Mesenteric fat pad (tissue), 1 donor: Measurements from ENCODE around the gene ACTA1. TPM values are rescaled to one million over a fixed set of nuclear protein-coding genes. Genes with fewer than 3 reads are reported as not detected.
"Not testable (repeated sequence)": the region's sequence is repeated elsewhere in the genome, so short reads cannot be mapped to it uniquely, and the experiment has no call there.

Experiments used
- DNase-seq: peaks from one replicate; pipeline ENCODE4 v3.0.0-alpha.2; 2020; ENCODE audit warnings: low spot score
- total RNA-seq: library from RNA; stranded (reverse); fragmentation: NEBNext Ultra II Directional; extraction: Animal tissue kit (Norgen Biotek cat#: 25700); gene quantifications from one replicate; pipeline ENCODE4 v1.2.1, GENCODE V29; 2021
- donor health status: DM: yes; HTN: yes; CAD: no.

ACTA1 gene
- total RNA-seq, 1 donor from 2014 or later = not detected

DNA sequence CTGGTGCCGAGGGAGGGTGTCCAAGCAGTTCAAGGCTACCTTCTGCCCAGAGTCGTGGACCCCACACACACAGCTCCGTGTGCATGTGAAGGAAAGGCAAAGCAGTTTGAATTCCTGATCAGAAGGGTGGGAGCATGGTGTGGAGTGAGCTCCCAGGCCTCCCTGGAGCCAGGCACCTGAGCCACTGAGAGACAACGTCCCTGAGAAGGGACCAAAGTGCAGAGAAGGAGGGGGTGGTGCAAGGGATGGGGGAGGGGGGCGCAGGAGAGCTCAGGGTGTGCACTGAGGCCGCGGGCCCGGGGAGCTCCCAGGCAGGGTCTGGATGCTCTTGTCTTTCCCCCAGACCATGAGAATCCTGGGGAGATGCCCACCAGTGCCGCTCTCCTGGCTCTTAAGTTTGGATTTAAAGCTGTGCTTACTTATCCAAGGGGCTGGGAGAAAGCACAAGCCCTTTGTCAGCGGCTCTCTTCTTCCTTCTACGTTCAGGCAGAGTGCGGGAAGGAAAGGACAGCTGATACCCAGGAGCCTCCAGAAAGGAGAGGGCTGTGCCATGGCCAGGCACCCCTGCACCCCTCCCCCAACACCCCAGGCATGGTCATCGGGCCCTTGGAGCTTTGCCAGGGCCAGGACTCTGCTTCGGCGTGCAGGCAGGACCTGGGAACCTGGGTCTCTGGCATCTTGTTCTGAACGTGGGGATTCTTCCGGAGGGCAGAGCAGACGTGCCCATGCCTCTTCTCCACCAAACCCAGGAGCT is 24.1 kb downstream of the ACTA1 start:
- DNase-seq = no peak

GRCh38 chr1:229408458-229409037 is 25.3 kb downstream of the ACTA1 start:
- no peak for DNase-seq

DNA sequence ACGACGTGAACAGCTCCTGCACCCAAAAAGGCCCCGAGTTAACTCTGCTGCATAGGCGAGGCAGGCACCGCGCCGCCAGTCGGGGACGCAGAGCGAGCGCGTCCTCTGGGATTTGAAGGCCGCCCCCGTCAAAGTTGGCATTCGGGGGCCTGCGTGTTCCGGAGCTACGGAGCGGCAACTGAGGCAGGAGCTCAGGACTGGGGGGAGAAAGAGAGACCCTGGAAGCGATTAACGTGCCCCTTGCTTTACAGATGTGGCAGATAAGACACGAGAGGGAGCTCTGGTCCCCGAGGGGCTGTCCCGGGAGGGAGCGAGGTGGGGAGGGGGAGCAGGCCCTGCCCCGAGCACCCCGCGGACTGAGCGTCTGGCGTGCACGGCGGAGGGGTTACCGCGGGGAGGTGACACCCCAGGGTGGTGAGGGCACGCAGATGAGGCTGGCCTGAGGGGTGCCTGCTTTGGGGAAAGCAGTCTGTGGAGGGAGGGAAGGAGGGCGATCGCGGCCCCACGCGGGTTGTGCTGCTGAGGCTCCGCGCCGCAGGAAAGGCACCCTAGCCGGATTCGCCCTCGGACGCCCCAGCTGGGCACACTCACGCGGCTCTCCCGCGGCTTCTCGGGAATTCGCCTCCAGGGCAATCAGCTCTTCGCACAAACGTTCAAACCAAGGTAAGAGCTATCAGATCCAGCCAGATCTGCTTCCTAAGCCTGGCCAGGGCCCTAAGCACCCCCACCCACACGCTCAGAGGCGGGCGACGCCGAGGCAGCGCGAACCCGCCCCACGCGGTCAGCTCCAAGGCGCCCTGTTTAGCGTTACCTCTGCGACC is 26.5 kb downstream of the ACTA1 start:
- no peak for DNase-seq

DNA sequence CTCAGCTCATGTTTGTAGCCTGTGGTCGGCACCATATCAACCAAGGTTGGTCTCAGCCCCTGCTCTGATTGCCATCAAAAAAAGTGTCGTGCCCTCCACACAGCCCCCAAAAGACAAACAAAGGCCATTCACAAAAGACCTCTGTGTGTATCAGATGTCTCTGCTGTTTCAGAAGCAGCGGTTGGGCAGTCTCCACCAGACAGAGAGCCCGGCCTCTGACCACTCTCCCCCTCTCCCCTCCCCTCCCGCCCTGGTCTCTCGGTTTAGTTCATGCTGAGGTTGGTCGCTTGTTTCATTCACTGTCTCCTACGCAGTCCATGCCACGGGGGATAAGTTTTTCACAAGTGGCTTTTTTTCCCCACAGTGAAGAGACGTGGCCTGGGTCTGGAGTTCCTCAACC is 27.1 kb downstream of the ACTA1 start:
- no peak for DNase-seq

- DNase-seq = no peak
Observed at GRCh38 chr1:229403573-229403972, 30.3 kb downstream of the ACTA1 start.

DNA sequence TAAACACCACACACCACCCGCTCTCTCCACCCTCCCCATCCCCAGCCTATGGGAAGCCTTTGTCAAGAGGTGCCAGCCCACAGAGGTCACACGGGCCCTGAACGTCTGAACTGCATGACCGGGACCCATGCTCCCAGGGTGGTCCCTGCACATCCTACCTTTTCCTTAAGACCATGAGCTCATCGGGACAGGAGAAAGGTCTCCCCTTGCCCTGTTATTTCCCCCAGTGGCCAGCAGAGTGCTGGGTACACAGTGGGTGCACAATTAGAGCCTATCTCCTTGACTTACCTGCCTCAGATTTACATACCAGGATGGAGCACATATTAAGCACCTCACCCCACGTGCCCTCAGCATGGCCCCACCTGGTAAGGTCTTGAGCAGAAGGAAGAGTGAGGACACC is 30.9 kb downstream of the ACTA1 start:
- DNase-seq = no peak

GRCh38 chr1:229402329-229402728 is 31.6 kb downstream of the ACTA1 start:
- DNase-seq = not testable (repeated sequence)

- no peak for DNase-seq
Observed at GRCh38 chr1:229397762-229398161, 36.1 kb downstream of the ACTA1 start.

DNA sequence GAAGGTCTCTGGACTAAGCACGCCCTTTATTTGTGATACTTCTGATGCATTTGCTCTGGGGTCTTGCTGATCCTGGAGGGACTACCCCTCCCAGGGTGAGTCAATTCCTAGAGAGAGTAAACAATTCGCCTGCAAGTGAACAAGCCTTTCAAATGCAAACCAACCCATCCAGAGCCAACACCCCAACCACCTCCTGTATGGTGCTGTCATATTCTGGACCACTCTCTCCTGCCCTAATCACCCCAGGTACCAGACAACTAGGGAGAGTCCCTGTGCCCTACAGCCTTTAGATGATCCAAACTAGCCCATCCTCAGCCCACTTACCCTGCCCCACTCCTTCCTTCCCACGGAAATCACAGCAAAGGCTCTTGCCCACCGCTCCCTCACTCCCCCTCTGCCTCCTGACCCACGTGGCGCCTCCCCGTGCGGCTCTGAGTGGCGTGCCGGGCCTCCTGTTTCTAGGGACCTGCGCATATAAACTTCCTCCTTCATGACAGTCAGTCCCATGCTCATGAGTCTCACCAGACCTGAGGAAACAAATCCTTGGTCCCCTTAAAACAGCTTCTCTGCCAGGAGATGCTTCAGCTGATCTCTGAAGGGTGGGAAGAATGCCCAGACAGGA is 37.2 kb downstream of the ACTA1 start:
- DNase-seq = no peak

DNA sequence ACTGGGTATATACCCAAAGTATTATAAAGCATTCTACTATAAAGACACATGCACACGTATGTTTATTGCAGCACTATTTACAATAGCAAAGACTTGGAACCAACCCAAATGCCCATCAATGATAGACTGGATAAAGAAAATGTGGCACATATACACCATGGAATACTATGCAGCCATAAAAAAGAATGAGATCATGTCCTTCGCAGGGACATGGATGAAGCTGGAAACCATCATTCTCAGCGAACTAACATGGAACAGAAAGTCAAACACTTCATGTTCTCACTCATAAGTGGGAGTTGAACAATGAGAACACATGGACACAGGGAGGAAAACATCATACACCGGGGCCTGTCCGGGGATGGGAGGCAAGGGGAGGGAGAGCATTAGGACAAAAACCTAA is 39.4 kb downstream of the ACTA1 start:
- DNase-seq = not testable (repeated sequence)

- DNase-seq = no peak
Observed at GRCh38 chr1:229392936-229393335, 41.0 kb downstream of the ACTA1 start.

- no peak for DNase-seq
Observed at GRCh38 chr1:229390130-229390529, 43.8 kb downstream of the ACTA1 start.

DNA sequence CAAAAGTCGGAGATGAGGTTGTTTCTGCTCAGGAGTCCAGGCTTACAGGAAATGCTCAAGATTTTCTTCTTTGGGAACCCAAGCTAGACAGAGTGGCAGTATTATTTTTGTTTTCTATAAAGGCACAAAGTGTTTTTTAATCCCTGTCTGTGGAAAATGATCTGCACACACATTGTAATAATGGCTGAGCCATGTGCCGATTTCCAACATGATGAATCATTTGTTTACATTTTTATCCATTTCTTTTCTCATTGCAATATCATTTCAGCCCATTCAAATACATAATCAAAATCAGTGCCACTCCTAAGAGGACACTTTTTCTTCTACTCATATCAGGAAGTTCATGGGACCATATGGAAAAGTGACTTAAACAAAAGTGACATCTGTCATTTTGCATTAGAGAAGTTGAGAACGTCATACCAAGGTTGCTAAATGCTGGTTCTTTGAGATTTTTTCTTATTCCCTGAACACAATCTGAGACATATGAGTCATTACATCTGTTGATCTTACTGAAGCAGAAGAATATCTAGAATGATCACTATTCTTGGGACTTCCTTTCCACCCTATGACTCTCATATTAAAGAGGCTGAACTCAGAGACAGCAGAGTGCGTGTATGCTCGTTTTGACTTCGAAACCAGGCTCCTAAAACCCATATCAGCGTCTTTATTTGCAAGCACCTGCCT is 44.9 kb downstream of the ACTA1 start:
- no peak for DNase-seq

GRCh38 chr1:229385853-229386456 is 47.9 kb downstream of the ACTA1 start:
- peak; percentile 85 for DNase-seq

GRCh38 chr1:229384822-229385221 is 49.1 kb downstream of the ACTA1 start:
- no peak for DNase-seq

DNA sequence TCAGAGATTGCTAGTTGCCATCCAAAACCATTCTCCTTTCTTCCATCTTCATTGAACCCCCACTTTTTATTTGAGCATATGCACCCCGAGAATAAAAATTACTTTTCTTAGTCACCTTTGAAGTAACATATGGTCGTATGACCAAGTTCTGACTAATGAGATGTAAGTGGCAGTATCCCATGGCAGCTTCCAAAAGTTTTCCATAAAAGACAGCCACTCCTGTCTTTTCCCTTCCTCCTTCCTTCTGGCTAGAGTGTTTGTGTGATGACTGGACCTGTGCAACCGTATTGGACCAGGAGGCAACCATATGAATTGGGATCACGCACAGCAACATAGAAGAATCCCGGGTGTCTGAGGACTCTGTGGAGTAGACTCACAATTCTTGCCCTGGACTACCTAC is 49.9 kb downstream of the ACTA1 start:
- DNase-seq = peak; percentile 6

DNA sequence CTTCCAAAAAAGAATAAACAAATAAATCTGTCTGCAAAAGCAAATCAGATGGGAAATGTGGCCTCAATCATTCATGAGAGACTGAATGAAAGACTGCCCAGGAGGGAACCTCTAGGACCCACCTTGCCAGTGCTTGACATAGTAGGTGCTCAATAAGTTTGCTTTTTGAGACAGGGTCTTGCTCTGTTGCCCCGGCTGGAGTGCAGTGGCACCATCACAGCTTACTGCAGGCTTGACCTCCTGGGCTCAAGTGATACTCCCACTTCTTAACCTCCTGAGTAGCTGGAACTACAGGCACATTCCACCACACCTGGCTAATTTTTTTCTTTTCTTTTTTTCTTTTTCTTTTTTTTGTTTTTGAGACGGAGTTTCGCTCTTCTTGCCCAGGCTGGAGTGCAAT is 50.7 kb downstream of the ACTA1 start:
- DNase-seq = no peak
